Measurements from ENCODE around the gene CERS1.

- no peak for TF ChIP-seq CTCF (conservative IDR thresholded peaks at IDR 0.05)
- TF ChIP-seq EZH2 (IDR thresholded peaks at IDR 0.05; ENCODE audit: low read depth) = no peak
These were observed 32.3 kb upstream of the CERS1 start for GRCh38 chr19:18928018-18928805.

Measured in PC-9 (cell line).